Measurements from ENCODE around the gene GP9.

DNA sequence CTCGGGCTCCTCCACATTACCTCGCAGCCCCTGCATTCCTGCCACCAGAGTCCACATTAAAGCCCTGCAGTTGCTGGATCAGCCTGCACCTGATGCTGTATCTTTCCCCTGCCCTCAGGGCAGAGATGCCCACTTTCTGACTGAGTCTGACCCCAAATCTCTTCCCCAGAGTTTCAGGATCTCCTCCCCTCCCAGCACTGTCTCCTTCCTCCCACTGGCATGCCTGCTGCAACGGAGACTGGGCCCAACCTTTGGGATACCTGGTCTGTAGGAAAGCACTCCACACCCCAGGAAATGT, 20.6 kb upstream of the GP9 start:
- TF ChIP-seq, protein P1, sequence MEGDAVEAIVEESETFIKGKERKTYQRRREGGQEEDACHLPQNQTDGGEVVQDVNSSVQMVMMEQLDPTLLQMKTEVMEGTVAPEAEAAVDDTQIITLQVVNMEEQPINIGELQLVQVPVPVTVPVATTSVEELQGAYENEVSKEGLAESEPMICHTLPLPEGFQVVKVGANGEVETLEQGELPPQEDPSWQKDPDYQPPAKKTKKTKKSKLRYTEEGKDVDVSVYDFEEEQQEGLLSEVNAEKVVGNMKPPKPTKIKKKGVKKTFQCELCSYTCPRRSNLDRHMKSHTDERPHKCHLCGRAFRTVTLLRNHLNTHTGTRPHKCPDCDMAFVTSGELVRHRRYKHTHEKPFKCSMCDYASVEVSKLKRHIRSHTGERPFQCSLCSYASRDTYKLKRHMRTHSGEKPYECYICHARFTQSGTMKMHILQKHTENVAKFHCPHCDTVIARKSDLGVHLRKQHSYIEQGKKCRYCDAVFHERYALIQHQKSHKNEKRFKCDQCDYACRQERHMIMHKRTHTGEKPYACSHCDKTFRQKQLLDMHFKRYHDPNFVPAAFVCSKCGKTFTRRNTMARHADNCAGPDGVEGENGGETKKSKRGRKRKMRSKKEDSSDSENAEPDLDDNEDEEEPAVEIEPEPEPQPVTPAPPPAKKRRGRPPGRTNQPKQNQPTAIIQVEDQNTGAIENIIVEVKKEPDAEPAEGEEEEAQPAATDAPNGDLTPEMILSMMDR (IDR thresholded peaks at IDR 0.05), result no peak
- TF ChIP-seq POLR2A (IDR thresholded peaks at IDR 0.05) (no peak), EP300 (IDR thresholded peaks at IDR 0.05) (no peak), POLR2AphosphoS5 (IDR thresholded peaks at IDR 0.05) (no peak)

All from sigmoid colon (tissue), 4 donors.